ENCODE data around the gene GNB3.

GNB3 gene

GRCh38 chr12:6840761-6841515 is at the start of gene GNB3:
TSS of gene GNB3 (plus strand) at chr12:6840925. CDS start at chr12:6841288, 363 bp downstream.
- Histone ChIP-seq H3K27me3 (replicated peaks; ENCODE audit: insufficient read depth, low read length) (no peaks in the 10 kb centered on the region), H3K4me1 (ENCODE audit: low read length) (peaks cover 11% of the 10 kb centered on the region), H3F3A (ENCODE audit: insufficient read depth, low read length) (no peaks in the 10 kb centered on the region), H3K4me2 (ENCODE audit: low read depth, low read length) (peak within 1 kb of the TSS; percentile 56), H3K9me2 (replicated peaks; ENCODE audit: insufficient read depth, low read length) (no peaks in the 10 kb centered on the region), H3K79me2 (ENCODE audit: low read length) (no peaks in the 10 kb centered on the region), H3K36me3 (replicated peaks; ENCODE audit: insufficient read depth, low read length) (no peaks in the 10 kb centered on the region), H3K4me3 (ENCODE audit: low read length) (no peak within 1 kb of the TSS), H4K20me1 (ENCODE audit: insufficient read depth, low read length) (no peaks in the 10 kb centered on the region), H2AFZ (ENCODE audit: low read length) (peak within 1 kb of the TSS; percentile 72), H3K9ac (ENCODE audit: low read length) (peak within 1 kb of the TSS; percentile 7; the same call in 1 of the 2 replicates), H3K27ac (ENCODE audit: low read length) (peak within 1 kb of the TSS; percentile 25; the same call in 1 of the 2 replicates), H3K9me3 (replicated peaks; ENCODE audit: insufficient read depth, low read length) (no peaks in the 10 kb centered on the region)
- no peak for TF ChIP-seq CTCF (IDR thresholded peaks at IDR 0.05; ENCODE audit: low read length)
- TF ChIP-seq EZH2 (optimal IDR thresholded peaks at IDR 0.05; ENCODE audit: low read depth, low read length) = no peak
- no peak for TF ChIP-seq EZH2phosphoT487 (IDR thresholded peaks at IDR 0.05; ENCODE audit: low read length)
- DNase-seq = no peak

- Histone ChIP-seq H3K9me3 (replicated peaks; ENCODE audit: insufficient read depth, low read length) (no peaks in the 10 kb centered on the region), H3K27ac (ENCODE audit: low read length) (no peak overlapping the region), H4K20me1 (ENCODE audit: insufficient read depth, low read length) (no peaks in the 10 kb centered on the region), H3K27me3 (replicated peaks; ENCODE audit: insufficient read depth, low read length) (no peaks in the 10 kb centered on the region), H2AFZ (ENCODE audit: low read length) (no peak overlapping the region), H3K9ac (ENCODE audit: low read length) (no peak overlapping the region), H3F3A (ENCODE audit: insufficient read depth, low read length) (no peaks in the 10 kb centered on the region), H3K9me2 (replicated peaks; ENCODE audit: insufficient read depth, low read length) (no peaks in the 10 kb centered on the region), H3K4me3 (ENCODE audit: low read length) (no peak overlapping the region), H3K36me3 (replicated peaks; ENCODE audit: insufficient read depth, low read length) (no peaks in the 10 kb centered on the region), H3K4me1 (ENCODE audit: low read length) (no peaks in the 10 kb centered on the region), H3K79me2 (ENCODE audit: low read length) (no peaks in the 10 kb centered on the region), H3K4me2 (ENCODE audit: low read depth, low read length) (no peak overlapping the region)
- TF ChIP-seq CTCF (IDR thresholded peaks at IDR 0.05; ENCODE audit: low read length) = no peak
- no peak for DNase-seq
Observed at GRCh38 chr12:6791931-6792520, 48.7 kb upstream of the GNB3 start.

GRCh38 chr12:6792522-6793201 is 48.1 kb upstream of the GNB3 start:
- Histone ChIP-seq H3K27me3 (replicated peaks; ENCODE audit: insufficient read depth, low read length) (no peaks in the 10 kb centered on the region), H3K36me3 (replicated peaks; ENCODE audit: insufficient read depth, low read length) (no peaks in the 10 kb centered on the region), H3K9me3 (replicated peaks; ENCODE audit: insufficient read depth, low read length) (no peaks in the 10 kb centered on the region), H2AFZ (ENCODE audit: low read length) (no peak overlapping the region), H3K79me2 (ENCODE audit: low read length) (no peaks in the 10 kb centered on the region), H3K4me3 (ENCODE audit: low read length) (no peak overlapping the region), H3K27ac (ENCODE audit: low read length) (no peak overlapping the region), H3K9me2 (replicated peaks; ENCODE audit: insufficient read depth, low read length) (no peaks in the 10 kb centered on the region), H3K4me1 (ENCODE audit: low read length) (no peaks in the 10 kb centered on the region), H3K4me2 (ENCODE audit: low read depth, low read length) (no peak overlapping the region), H3F3A (ENCODE audit: insufficient read depth, low read length) (no peaks in the 10 kb centered on the region), H4K20me1 (ENCODE audit: insufficient read depth, low read length) (no peaks in the 10 kb centered on the region), H3K9ac (ENCODE audit: low read length) (no peak overlapping the region)
- no peak for DNase-seq
- no peak for TF ChIP-seq EZH2phosphoT487 (IDR thresholded peaks at IDR 0.05; ENCODE audit: low read length)
- TF ChIP-seq CTCF (IDR thresholded peaks at IDR 0.05; ENCODE audit: low read length) = no peak
- TF ChIP-seq EZH2 (optimal IDR thresholded peaks at IDR 0.05; ENCODE audit: low read depth, low read length) = no peak
